BJ (cell line): ENCODE data around the gene FBXL12. TPM values are rescaled to one million over a fixed set of nuclear protein-coding genes. Genes with fewer than 3 reads are reported as not detected.

ENCODE experiments used
- CTCF ChIA-PET: fragments of 350-600 bp; formaldehyde crosslinking; extraction: SDS; loops from one replicate; lab custom pipeline; 2021; ENCODE audit warnings: antibody characterized with exemption, inconsistent platforms; lab: Yijun Ruan, JAX
- POLR2A ChIA-PET: fragments of 300-600 bp; sonication (Branson Sonifier 250); formaldehyde crosslinking; extraction: SDS; loops from one replicate; lab custom pipeline; 2021; ENCODE audit warnings: antibody characterized with exemption; lab: Charles Lee
- DNase-seq: peaks from one replicate; pipeline ENCODE4 v3.0.0-alpha.2; 2011; ENCODE audit warnings: low read depth
- H3K27me3 ChIP-seq: 2 replicates; pipeline ENCODE4 v1.6.0; 2011; ENCODE audit warnings: low read length; ENCODE audit not compliant: control insufficient read depth, insufficient read depth
- H3K36me3 ChIP-seq: 2 replicates; pipeline ENCODE4 v1.5.1; 2011; ENCODE audit warnings: low read length; ENCODE audit not compliant: control insufficient read depth, insufficient read depth
- H3K4me3 ChIP-seq: 2 replicates; pipeline ENCODE4 v1.5.1; 2011; ENCODE audit warnings: low read depth, mild to moderate bottlenecking, control low read depth, low read length
- CTCF ChIP-seq: IDR thresholded peaks from 2 replicates; pipeline ENCODE4 v1.5.1; 2011; ENCODE audit warnings: low read depth, mild to moderate bottlenecking, control low read depth, inconsistent platforms, low read length, moderate library complexity; ENCODE audit not compliant: insufficient read depth
- polyA plus RNA-seq: library from polyadenylated mRNA; depleted of rRNA; stranded (reverse); fragments of >200 nt; gene quantifications from 2 replicates; pipeline ENCODE4 v1.2.3, GENCODE V29; 2011

FBXL12 gene
- polyA plus RNA-seq, 1 experiment, result 35.3 TPM

GRCh38 chr19:9839415-9839814 is 20.5 kb upstream of the FBXL12 start:
- Histone ChIP-seq H3K4me3 (no peak overlapping the region), H3K36me3 (peaks cover 31% of the 10 kb centered on the region), H3K27me3 (no peaks in the 10 kb centered on the region)
- ChIA-PET CTCF (interaction anchor here (1.7 kb wide), 1 partner anchor 8 kb away, joined by 4 read pairs; no protein-coding TSS in a partner anchor), POLR2A (interaction anchor here (0.7 kb wide), 1 partner anchor 261 kb away, joined by 9 read pairs; no protein-coding TSS in a partner anchor)
- no peak for TF ChIP-seq CTCF
- no peak for DNase-seq

- no peak for DNase-seq
- ChIA-PET POLR2A (no interaction called here), CTCF (interaction anchor here (0.9 to 1.7 kb wide), 2 partner anchors 9 to 23 kb away, joined by 3 to 4 read pairs; no protein-coding TSS in a partner anchor)
- Histone ChIP-seq H3K27me3 (no peaks in the 10 kb centered on the region), H3K36me3 (peaks cover 28% of the 10 kb centered on the region), H3K4me3 (no peak overlapping the region)
- no peak for TF ChIP-seq CTCF
Observed at GRCh38 chr19:9838324-9838723, 19.4 kb upstream of the FBXL12 start.

- POLR2A ChIA-PET, result no interaction called here
- 0 out of 2 replicates have a peak, but pooled peaks have one; percentile 13 for TF ChIP-seq CTCF
Observed at GRCh38 chr19:9836021-9836420, 17.1 kb upstream of the FBXL12 start.

GRCh38 chr19:9835507-9835949 is 16.6 kb upstream of the FBXL12 start:
- peaks cover 10% of the 10 kb centered on the region for H3K36me3 ChIP-seq
- DNase-seq, result no peak
- CTCF ChIA-PET, result interaction anchor here (1.0 kb wide), 1 partner anchor 12 kb away, joined by 3 read pairs; no protein-coding TSS in a partner anchor
- peak overlapping the region; percentile 94 for H3K4me3 ChIP-seq
- no peak for TF ChIP-seq CTCF
- no peaks in the 10 kb centered on the region for H3K27me3 ChIP-seq
- POLR2A ChIA-PET, result interaction anchor here (0.5 kb wide), 1 partner anchor 545 kb away, joined by 3 read pairs; the partner anchor contains the start of gene TYK2

More at GRCh38 chr19:9836021-9836420, 17.1 kb upstream of the FBXL12 start:
- no peak for DNase-seq
- H3K4me3 ChIP-seq, result peak overlapping the region; percentile 94
- CTCF ChIA-PET, result interaction anchor here (1.0 to 1.4 kb wide), 2 partner anchors 12 to 22 kb away, joined by 3 to 4 read pairs; no protein-coding TSS in a partner anchor
- no peaks in the 10 kb centered on the region for H3K27me3 ChIP-seq
- H3K36me3 ChIP-seq, result peaks cover 12% of the 10 kb centered on the region

GRCh38 chr19:9834726-9835506 is 16.0 kb upstream of the FBXL12 start, which contains the start of gene PIN1:
TSS of gene PIN1 (plus strand) at chr19:9835318. CDS start at chr19:9835345, 27 bp downstream.
- H3K36me3 ChIP-seq, result peaks cover 10% of the 10 kb centered on the region

More at GRCh38 chr19:9834726-9835506, 16.0 kb upstream of the FBXL12 start, which contains the start of gene PIN1:
- peak within 1 kb of the TSS; percentile 94 for H3K4me3 ChIP-seq
- peak; percentile 91 for DNase-seq
- ChIA-PET POLR2A (interaction anchor here (0.5 to 0.6 kb wide), 3 partner anchors 14 to 545 kb away, joined by 3 to 14 read pairs (median 4); partner anchors contain the start of gene TYK2), CTCF (interaction anchor here (0.6 kb wide), 1 partner anchor 34 kb away, joined by 3 read pairs; no protein-coding TSS in a partner anchor)
- H3K27me3 ChIP-seq, result no peaks in the 10 kb centered on the region
- peak; percentile 50 for TF ChIP-seq CTCF
